ENCODE data around the gene ACP6. TPM values are rescaled to one million over a fixed set of nuclear protein-coding genes. Genes with fewer than 3 reads are reported as not detected.
"Not testable (repeated sequence)": the region's sequence is repeated elsewhere in the genome, so short reads cannot be mapped to it uniquely, and the experiment has no call there.

ACP6 gene
- total RNA-seq, 3 donors from 2014 or later (not counting 1 experiment from before 2014, with no cell fraction given) = 7.7 to 9.4 (median 7.8) TPM

- Histone ChIP-seq H3K27ac (ENCODE audit: low read length) (no peak overlapping the region), H3K9me3 (ENCODE audit: control insufficient read depth, insufficient read depth, low read length) (no peaks in the 10 kb centered on the region), H3K36me3 (ENCODE audit: control insufficient read depth, insufficient read depth, low read length) (peaks cover 30% of the 10 kb centered on the region), H3K4me3 (ENCODE audit: low read length) (no peak overlapping the region), H3K4me1 (ENCODE audit: control insufficient read depth, insufficient read depth, low read length) (peaks cover 6% of the 10 kb centered on the region), H3K27me3 (ENCODE audit: control insufficient read depth, insufficient read depth, low read length) (no peaks in the 10 kb centered on the region)
- H3K4me1 Mint-ChIP-seq = peaks cover 5 to 9% of the 10 kb centered on the region in 2 donors
- no peak for TF ChIP-seq CTCF (IDR thresholded peaks at IDR 0.05)
- intact Hi-C loops (cut with micrococcal nuclease) = no loop called here
- no peak overlapping the region for H3K27ac Mint-ChIP-seq
- 96% methylated on average over 8 of the region's 8 CpGs for WGBS (ENCODE audit: insufficient coverage)
- H3K9me3 Mint-ChIP-seq = no peaks in the 10 kb centered on the region
- ATAC-seq (no peak), DNase-seq (no peak)
- no peaks in the 10 kb centered on the region for H3K27me3 Mint-ChIP-seq (ENCODE audit: low read depth in 2 of 2)
- peaks cover 8% of the 10 kb centered on the region for H3K36me3 Mint-ChIP-seq
- H3K4me3 Mint-ChIP-seq = no peak overlapping the region
Observed at GRCh38 chr1:147618771-147619170, 51.6 kb downstream of the ACP6 start.

- peaks cover 6% of the 10 kb centered on the region for H3K4me1 ChIP-seq (ENCODE audit: control insufficient read depth, insufficient read depth, low read length)
- ATAC-seq (peak; percentile 29 to 57 (median 53)), DNase-seq (peak in 1 of 2 donors; percentile 63)
- intact Hi-C loops (cut with micrococcal nuclease) = no loop called here
- Mint-ChIP-seq H3K4me1 (peaks cover 5 to 9% of the 10 kb centered on the region in 2 donors), H3K4me3 (no peak overlapping the region), H3K27me3 (ENCODE audit: low read depth in 2 of 2) (no peaks in the 10 kb centered on the region), H3K9me3 (no peaks in the 10 kb centered on the region), H3K27ac (no peak overlapping the region), H3K36me3 (peaks cover 8% of the 10 kb centered on the region)
- TF ChIP-seq CTCF (IDR thresholded peaks at IDR 0.05) = no peak
- peaks cover 35% of the 10 kb centered on the region for H3K36me3 ChIP-seq (ENCODE audit: control insufficient read depth, insufficient read depth, low read length)
- H3K9me3 ChIP-seq (ENCODE audit: control insufficient read depth, insufficient read depth, low read length) = no peaks in the 10 kb centered on the region
- no peak overlapping the region for H3K27ac ChIP-seq (ENCODE audit: low read length)
- no peak overlapping the region for H3K4me3 ChIP-seq (ENCODE audit: low read length)
- 31% methylated on average over 3 of the region's 4 CpGs for WGBS (ENCODE audit: insufficient coverage)
- no peaks in the 10 kb centered on the region for H3K27me3 ChIP-seq (ENCODE audit: control insufficient read depth, insufficient read depth, low read length)
Observed at GRCh38 chr1:147618077-147618569, 52.2 kb downstream of the ACP6 start.

- H3K4me3 ChIP-seq (ENCODE audit: low read length); H3K4me1 Mint-ChIP-seq; ATAC-seq; H3K36me3 Mint-ChIP-seq; H3K27me3 Mint-ChIP-seq (ENCODE audit: low read depth in 2 of 2); H3K9me3 Mint-ChIP-seq; intact Hi-C loops (cut with micrococcal nuclease); H3K27ac Mint-ChIP-seq; DNase-seq; H3K4me3 Mint-ChIP-seq; H3K4me1 ChIP-seq (ENCODE audit: control insufficient read depth, insufficient read depth, low read length); H3K9me3 ChIP-seq (ENCODE audit: control insufficient read depth, insufficient read depth, low read length); H3K27ac ChIP-seq (ENCODE audit: low read length); H3K27me3 ChIP-seq (ENCODE audit: control insufficient read depth, insufficient read depth, low read length): not testable (repeated sequence)
- peaks cover 39% of the 10 kb centered on the region for H3K36me3 ChIP-seq (ENCODE audit: control insufficient read depth, insufficient read depth, low read length)
- 97% methylated on average over 3 of the region's 4 CpGs for WGBS (ENCODE audit: insufficient coverage)
Observed at GRCh38 chr1:147614966-147615365, 55.4 kb downstream of the ACP6 start.

GRCh38 chr1:147613506-147613905 lies 56.8 kb downstream of the ACP6 start:
- no peaks in the 10 kb centered on the region for H3K4me1 ChIP-seq (ENCODE audit: control insufficient read depth, insufficient read depth, low read length)
- no peak overlapping the region for H3K4me3 ChIP-seq (ENCODE audit: low read length)
- Mint-ChIP-seq H3K36me3 (peaks cover 8% of the 10 kb centered on the region), H3K4me1 (peaks cover 5 to 9% of the 10 kb centered on the region in 2 donors), H3K27me3 (ENCODE audit: low read depth in 2 of 2) (no peaks in the 10 kb centered on the region), H3K9me3 (no peaks in the 10 kb centered on the region), H3K27ac (no peak overlapping the region), H3K4me3 (no peak overlapping the region)
- H3K36me3 ChIP-seq (ENCODE audit: control insufficient read depth, insufficient read depth, low read length) = peaks cover 26% of the 10 kb centered on the region
- DNase-seq (no peak), ATAC-seq (no peak)
- no peak overlapping the region for H3K27ac ChIP-seq (ENCODE audit: low read length)
- H3K27me3 ChIP-seq (ENCODE audit: control insufficient read depth, insufficient read depth, low read length) = no peaks in the 10 kb centered on the region
- intact Hi-C loops (cut with micrococcal nuclease) = no loop called here
- H3K9me3 ChIP-seq (ENCODE audit: control insufficient read depth, insufficient read depth, low read length) = no peaks in the 10 kb centered on the region
- no peak for TF ChIP-seq CTCF (IDR thresholded peaks at IDR 0.05)
